Activated T-helper 1 cell treated with anti-CD3 and anti-CD28 coated beads, Interleukin-2, amount 50 U/mL, for 16 hours (primary cell): Measurements from ENCODE around the gene TRAPPC2.
A peak's percentile ranks its signal among the peaks of the same experiment; 100 is the strongest.

Experiments used
- DNase-seq, 2 donors: peaks; one replicate each; pipeline ENCODE4 v3.0.0-alpha.2; 2020; ENCODE audit warnings: low read depth in 1 of 2, low spot score in 1 of 2

The TRAPPC2 gene

GRCh38 chrX:13734278-13735172 lies at the start of gene TRAPPC2, which contains the start of gene OFD1:
TRAPPC2 (minus strand) TSS chrX:13734620; CDS start chrX:13719963, 14,657 bp downstream.
OFD1 (plus strand) TSS chrX:13734748; CDS start chrX:13735072, 324 bp downstream.
- peak; percentile 72 to 85 for DNase-seq

GRCh38 chrX:13780868-13781427 lies 46.5 kb upstream of the TRAPPC2 start:
- no peak for DNase-seq

GRCh38 chrX:13778916-13779315 lies 44.5 kb upstream of the TRAPPC2 start:
- DNase-seq = no peak

DNA sequence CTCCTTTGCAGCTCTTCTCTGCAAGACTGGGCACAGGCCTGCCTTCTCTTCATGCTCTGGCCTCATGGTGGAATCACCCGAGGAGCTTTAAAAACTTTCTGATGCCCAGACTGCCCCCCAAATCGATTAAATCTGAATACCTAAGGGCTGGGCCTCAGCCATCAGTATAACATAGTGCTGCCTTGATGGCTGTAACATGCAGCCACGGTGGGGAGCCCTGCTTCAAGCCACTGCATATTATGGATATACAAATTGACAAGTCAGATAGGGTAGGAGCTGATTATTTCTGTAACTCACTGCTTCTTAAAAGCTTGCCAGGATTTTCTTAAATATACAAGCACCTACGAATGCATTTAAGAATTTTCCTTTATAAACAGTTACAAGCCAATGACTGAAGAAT lies 42.0 kb upstream of the TRAPPC2 start:
- DNase-seq = no peak

DNA sequence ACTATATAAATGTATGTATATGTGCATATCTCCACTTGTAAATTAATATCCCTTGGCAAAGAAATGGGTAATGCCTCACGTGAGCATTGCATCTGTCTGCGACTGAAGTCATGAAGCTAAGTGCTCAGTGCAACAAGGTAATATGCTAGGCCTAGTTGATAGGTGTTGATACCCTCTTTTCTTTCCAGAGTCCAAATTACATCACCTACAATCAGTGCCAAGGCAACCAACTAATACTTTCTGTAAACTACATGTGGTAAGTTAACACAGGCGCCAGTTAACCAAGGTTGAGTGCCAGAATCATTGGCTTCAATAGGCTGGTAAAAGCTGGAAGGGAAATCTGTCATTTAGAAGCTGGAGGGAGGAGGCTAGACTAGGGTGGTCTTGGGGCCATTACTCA lies 41.4 kb upstream of the TRAPPC2 start:
- no peak for DNase-seq

- no peak for DNase-seq
Observed at GRCh38 chrX:13774696-13775095, 40.3 kb upstream of the TRAPPC2 start.

GRCh38 chrX:13770013-13770535 lies 35.7 kb upstream of the TRAPPC2 start:
- DNase-seq = no peak

DNA sequence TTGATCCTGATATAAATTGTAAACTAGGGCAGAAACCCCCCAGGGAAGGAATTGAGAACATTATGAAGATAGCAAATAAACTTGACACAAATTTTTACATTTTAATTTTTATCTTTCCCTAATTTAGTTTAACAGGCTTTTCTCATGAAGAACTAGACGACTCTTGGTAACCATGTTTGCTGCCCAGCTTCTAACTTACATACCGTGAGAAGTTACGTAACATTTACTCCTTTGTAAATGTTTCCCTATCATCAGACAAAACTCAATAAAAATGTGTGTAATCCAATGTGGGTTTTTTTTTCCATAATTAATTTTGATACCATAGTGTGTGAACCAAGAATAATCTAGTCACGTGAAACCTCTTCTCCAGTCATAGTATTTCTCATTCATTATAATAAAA lies 34.5 kb upstream of the TRAPPC2 start:
- no peak for DNase-seq

DNA sequence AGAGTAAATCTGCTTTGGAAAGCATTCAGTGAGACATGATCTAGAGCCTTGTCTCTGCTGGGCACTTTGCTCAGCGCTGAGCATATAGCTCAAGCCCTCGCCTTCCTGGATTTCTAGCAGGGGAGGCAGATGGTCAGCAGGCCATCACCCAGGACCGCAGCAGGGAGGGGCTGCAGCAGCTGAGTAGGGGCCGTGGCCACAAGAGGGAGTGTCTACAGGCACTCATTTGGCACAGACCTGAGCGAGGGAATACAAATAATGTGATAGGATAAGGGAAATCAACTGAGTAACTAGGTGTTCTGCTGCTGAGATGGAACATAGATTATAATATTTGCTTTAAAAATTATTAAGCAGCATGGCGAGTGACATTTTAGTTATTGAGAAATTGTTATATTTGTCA lies 30.3 kb upstream of the TRAPPC2 start:
- no peak for DNase-seq

- DNase-seq = no peak
Observed at GRCh38 chrX:13764281-13764680, 29.9 kb upstream of the TRAPPC2 start.

DNA sequence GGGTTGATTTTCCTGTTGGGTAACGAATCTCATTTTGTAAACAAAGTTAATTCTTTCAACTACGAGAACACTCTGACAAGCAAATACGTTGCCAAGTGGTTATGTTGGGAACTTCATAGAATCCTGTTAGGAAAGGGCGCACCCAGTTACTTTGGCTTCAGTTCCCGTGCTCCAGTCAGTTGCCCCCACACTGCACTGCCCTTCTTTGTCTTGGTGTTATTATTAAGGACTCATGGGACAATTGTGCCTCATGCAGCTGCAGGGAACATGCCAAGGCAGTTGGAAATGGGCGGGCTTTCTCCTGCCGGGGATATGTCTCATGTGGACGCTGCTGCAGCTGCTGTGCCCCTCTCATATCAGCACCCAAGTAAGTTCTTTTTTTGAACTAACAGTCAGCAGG lies 29.1 kb upstream of the TRAPPC2 start:
- no peak for DNase-seq

DNA sequence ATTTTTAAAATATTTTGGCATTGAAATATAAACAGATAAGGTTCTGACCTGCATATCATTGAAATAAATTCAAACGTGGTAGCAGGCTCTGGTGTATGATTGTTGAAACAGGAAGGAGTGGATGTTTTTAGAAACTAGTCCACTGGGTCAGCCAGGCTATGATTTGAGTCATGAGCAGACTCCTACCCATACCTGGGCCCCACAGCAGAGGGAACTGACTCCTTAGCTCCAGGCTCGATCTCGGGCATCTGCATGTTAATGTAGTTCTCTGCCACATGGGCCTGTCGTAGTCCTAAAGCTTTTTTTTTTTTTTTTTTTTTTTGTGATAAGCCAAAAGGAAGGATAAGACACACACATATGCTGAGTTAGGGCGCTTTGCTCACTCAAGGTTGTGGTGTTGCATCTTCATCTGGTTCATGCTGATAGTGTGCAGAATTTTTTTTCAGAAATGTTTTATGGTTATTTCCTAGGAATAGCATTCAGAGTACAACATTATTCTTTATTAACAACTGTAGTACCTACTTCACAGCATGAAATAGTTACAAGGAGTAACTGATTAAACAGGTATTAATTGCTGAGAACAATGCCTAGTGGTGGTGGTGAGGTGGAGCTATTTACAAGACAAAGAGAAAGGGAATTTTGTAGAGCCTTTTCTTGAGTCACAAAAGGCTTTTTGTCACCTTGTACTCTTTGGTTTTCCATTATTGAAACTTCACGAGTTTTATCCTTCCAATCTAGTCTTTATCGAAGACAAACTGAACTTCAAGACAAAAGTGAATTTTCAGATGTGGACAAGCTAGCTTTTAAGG lies 27.4 kb upstream of the TRAPPC2 start:
- DNase-seq = no peak

GRCh38 chrX:13760426-13760825 lies 26.0 kb upstream of the TRAPPC2 start:
- DNase-seq = no peak

DNA sequence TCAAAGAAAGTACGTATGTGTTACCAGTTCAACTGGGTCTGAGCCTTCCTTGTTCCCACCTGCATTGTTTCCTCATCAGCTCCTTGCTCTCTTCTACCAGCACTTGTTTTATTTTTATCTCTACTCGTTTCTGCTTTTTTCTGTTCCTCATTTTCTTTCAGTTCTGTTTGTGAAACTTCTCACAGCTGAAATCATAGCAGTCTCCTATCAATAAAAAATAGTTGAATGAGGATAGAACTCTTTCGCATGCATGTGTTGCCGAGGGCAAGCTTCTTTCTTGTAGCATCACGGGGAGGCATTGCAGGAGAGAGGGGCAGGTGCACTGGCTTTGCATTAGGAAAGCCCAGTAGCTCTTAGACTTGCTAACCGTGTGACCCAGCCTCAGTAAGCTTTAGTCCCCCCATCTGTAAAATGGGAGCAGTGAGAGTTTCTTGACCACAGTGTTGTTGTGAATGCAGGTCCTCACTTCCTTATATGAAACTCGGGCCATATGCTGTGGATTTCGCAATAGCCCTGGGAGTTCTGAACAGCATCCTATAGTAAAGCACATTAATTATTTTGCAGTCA lies 24.8 kb upstream of the TRAPPC2 start:
- no peak for DNase-seq

DNA sequence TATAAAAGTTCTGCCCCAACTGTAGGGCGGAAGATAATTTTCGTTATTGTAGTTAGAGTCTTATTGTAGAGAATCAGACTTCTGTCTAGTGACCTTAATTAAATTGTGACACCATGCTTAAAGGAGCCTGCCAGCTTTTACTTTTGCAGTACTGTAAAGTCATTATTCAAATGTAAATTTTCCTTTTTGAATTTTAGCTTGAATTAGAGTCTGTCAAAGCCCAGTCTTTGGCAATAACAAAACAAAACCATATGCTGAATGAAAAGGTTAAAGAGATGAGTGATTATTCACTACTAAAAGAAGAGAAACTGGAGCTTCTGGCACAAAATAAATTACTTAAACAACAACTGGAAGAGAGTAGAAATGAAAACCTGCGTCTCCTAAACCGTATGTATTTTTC lies 22.0 kb upstream of the TRAPPC2 start:
- DNase-seq = no peak

DNA sequence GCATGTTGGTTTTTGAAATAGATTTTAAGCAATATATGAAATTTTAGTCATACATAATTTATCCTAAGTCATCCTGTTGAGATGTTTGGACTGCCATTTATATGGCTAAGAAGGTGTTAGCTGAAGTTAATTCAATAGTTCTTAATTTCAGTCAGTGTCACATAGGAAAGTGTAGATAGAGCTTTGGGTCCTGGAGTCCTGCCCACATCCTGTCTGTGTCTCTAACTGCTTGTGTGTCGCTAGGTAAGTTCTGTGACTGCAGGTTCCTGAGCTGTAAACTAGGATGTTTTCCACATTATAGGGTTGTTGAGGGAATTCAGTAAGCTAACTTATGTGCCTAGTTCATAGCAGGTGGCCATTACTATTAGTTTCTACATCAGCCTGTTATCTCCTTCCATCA lies 20.8 kb upstream of the TRAPPC2 start:
- DNase-seq = no peak

- DNase-seq = no peak
Observed at GRCh38 chrX:13754765-13755164, 20.3 kb upstream of the TRAPPC2 start.

DNA sequence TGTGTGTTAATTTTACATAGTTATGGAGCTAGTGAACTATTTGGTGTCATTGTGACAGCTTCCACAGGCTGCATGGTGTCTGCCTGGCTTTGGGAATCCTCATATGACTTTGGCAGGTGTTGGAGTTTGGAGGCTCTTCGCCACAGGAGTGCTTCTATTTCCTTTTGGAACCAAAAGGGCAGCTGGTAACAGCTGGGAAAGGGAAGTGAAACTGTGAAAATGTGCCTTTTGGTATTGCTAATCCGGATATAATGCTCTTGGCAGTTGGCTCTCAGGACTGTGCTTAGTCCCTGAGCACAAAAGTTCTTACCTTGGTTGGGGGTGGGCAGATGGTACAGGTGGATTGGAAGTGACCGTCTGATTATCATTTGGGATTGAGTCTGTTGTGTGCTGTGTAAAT lies 18.2 kb upstream of the TRAPPC2 start:
- DNase-seq = no peak

GRCh38 chrX:13752141-13752540 lies 17.7 kb upstream of the TRAPPC2 start:
- no peak for DNase-seq

GRCh38 chrX:13750812-13751211 lies 16.4 kb upstream of the TRAPPC2 start:
- DNase-seq = no peak

GRCh38 chrX:13750204-13750603 lies 15.8 kb upstream of the TRAPPC2 start:
- DNase-seq = no peak
